Keratinocyte (primary cell): ENCODE data around the gene ASAP3. TPM values are rescaled to one million over a fixed set of nuclear protein-coding genes. Genes with fewer than 3 reads are reported as not detected.

Source experiments
- DNase-seq: peaks from one replicate; pipeline ENCODE4 v3.0.0-alpha.2; 2011; ENCODE audit warnings: low read depth, missing footprints, low spot score
- FAIRE-seq: peaks from 2 replicates; lab custom pipeline; 2011; peaks lifted over from hg19 to GRCh38; lab: Jason Lieb, UNC
- H2AFZ ChIP-seq: 2 replicates; pipeline ENCODE4 v1.6.0; 2012; ENCODE audit warnings: low read length, control low read depth, inconsistent platforms; ENCODE audit not compliant: control insufficient read depth
- H3K27ac ChIP-seq: 2 replicates; pipeline ENCODE4 v1.5.1; 2011; ENCODE audit warnings: low read length; ENCODE audit not compliant: control insufficient read depth, insufficient read depth
- H3K27me3 ChIP-seq: 3 replicates; pipeline ENCODE4 v1.6.0; 2011; ENCODE audit warnings: low read length; ENCODE audit not compliant: control insufficient read depth, insufficient read depth; ENCODE audit errors: extremely low read depth
- H3K36me3 ChIP-seq, 2 experiments: 2 replicates in 1 of 2; 3 replicates in 1 of 2; pipeline ENCODE4 v1.5.1; 2011; ENCODE audit warnings: low read length in 2 of 2, mild to moderate bottlenecking in 1 of 2; ENCODE audit not compliant: control insufficient read depth in 2 of 2, insufficient read depth in 2 of 2; ENCODE audit errors: extremely low read depth in 1 of 2
- H3K4me1 ChIP-seq: 3 replicates; pipeline ENCODE4 v1.5.1; 2011; ENCODE audit warnings: low read length; ENCODE audit not compliant: control insufficient read depth, insufficient read depth; ENCODE audit errors: extremely low read depth
- H3K4me2 ChIP-seq: 3 replicates; pipeline ENCODE4 v1.6.0; 2011; ENCODE audit warnings: low read depth, low read length; ENCODE audit not compliant: control insufficient read depth, insufficient read depth; ENCODE audit errors: extremely low read depth
- H3K4me3 ChIP-seq, 3 experiments: fragments of 200-600 bp in 1 of 3; sonication (generic) in 1 of 3; 2 replicates in 2 of 3; 3 replicates in 1 of 3; pipeline ENCODE4 v1.5.1; 2011 to 2016; ENCODE audit warnings: low read length in 3 of 3, mild to moderate bottlenecking in 3 of 3, control low read depth in 2 of 3, inconsistent platforms in 1 of 3, low read depth in 1 of 3, mixed read lengths in 1 of 3, mixed run types in 1 of 3, moderate library complexity in 1 of 3; ENCODE audit not compliant: control insufficient read depth in 2 of 3, insufficient read depth in 2 of 3; ENCODE audit errors: extremely low read depth in 1 of 3
- H3K79me2 ChIP-seq: 2 replicates; pipeline ENCODE4 v1.6.0; 2012; ENCODE audit warnings: low read length; ENCODE audit not compliant: control insufficient read depth, insufficient read depth
- H3K9ac ChIP-seq: 3 replicates; pipeline ENCODE4 v1.6.0; 2011; ENCODE audit warnings: low read length; ENCODE audit not compliant: control insufficient read depth, insufficient read depth; ENCODE audit errors: extremely low read depth
- H3K9me1 ChIP-seq: 3 replicates; pipeline ENCODE4 v1.6.0; 2011; ENCODE audit warnings: low read length; ENCODE audit not compliant: control insufficient read depth, insufficient read depth; ENCODE audit errors: extremely low read depth
- H3K9me3 ChIP-seq: 2 replicates; pipeline ENCODE4 v1.5.1; 2012; ENCODE audit warnings: low read depth, low read length; ENCODE audit not compliant: control insufficient read depth
- H4K20me1 ChIP-seq: 3 replicates; pipeline ENCODE4 v1.6.0; 2011; ENCODE audit warnings: low read length; ENCODE audit not compliant: control insufficient read depth, insufficient read depth; ENCODE audit errors: extremely low read depth
- CTCF ChIP-seq, 3 experiments: IDR thresholded peaks in 1 of 3; conservative IDR thresholded peaks in 1 of 3; optimal IDR thresholded peaks in 1 of 3; 2 replicates in 2 of 3; 3 replicates in 1 of 3; pipeline versions ENCODE3 to v1.5.1; 2011; ENCODE audit warnings: low read length in 3 of 3, mild to moderate bottlenecking in 3 of 3, moderate library complexity in 2 of 3, control low read depth in 1 of 3, inconsistent platforms in 1 of 3; ENCODE audit not compliant: insufficient read depth in 2 of 3; ENCODE audit errors: extremely low read depth in 1 of 3
- EZH2 ChIP-seq: IDR thresholded peaks from one replicate; pipeline ENCODE4 v1.6.1; 2012; ENCODE audit warnings: inconsistent platforms, mild to moderate bottlenecking, low read length, moderate library complexity
- dilution Hi-C: fragments of 300-500 bp; cut with MboI; formaldehyde crosslinking; loops from one replicate; pipeline ENCODE4 v1.7.0; 2020; ENCODE audit warnings: low sequenced_read_pairs; ENCODE audit not compliant: extremely low pct_ligation_motif_present
- polyA plus RNA-seq, 5 experiments: library from polyadenylated mRNA; depleted of rRNA in 3 of 5; stranded (reverse) in 3 of 5; stranded (forward) in 1 of 5; unstranded in 1 of 5; fragments of >200 nt; gene quantifications; 1 replicate in 1 of 5; 2 replicates in 3 of 5; 3 replicates in 1 of 5; pipeline versions ENCODE4 v1.2.1 to v1.2.3, GENCODE V29; 2011 to 2012; ENCODE audit warnings: missing spikeins in 2 of 5, low read depth in 1 of 5, low replicate concordance in 1 of 5

Gene ASAP3
- polyA plus RNA-seq, 1 donor (not counting 4 experiments of a cell fraction or from before 2014, with no cell fraction given) = 11.4 TPM

- no peaks in the 10 kb centered on the region for H3K9me3 ChIP-seq
- H4K20me1 ChIP-seq = no peaks in the 10 kb centered on the region
- no peaks in the 10 kb centered on the region for H3K79me2 ChIP-seq
- dilution Hi-C loops = no loop called here
- H3K27ac ChIP-seq = no peak overlapping the region
- no peak for TF ChIP-seq CTCF (optimal IDR thresholded peaks at IDR 0.05 in 1 of 3, IDR thresholded peaks at IDR 0.05 in 1 of 3, conservative IDR thresholded peaks at IDR 0.05 in 1 of 3; ENCODE audit: extremely low read depth in 1 of 3, insufficient read depth in 2 of 3, low read length in 3 of 3)
- TF ChIP-seq EZH2 = no peak
- no peak overlapping the region for H3K4me3 ChIP-seq
- no peak for DNase-seq
- peaks cover 48% of the 10 kb centered on the region for H3K4me1 ChIP-seq
- no peak overlapping the region for H3K9ac ChIP-seq
- H3K4me2 ChIP-seq = no peak overlapping the region
- H3K27me3 ChIP-seq = no peaks in the 10 kb centered on the region
- H3K9me1 ChIP-seq = no peaks in the 10 kb centered on the region
- H2AFZ ChIP-seq = no peak overlapping the region
- H3K36me3 ChIP-seq = no peaks in the 10 kb centered on the region
- no peak for FAIRE-seq
Observed at GRCh38 chr1:23475641-23476040, 8.3 kb downstream of the ASAP3 start.

- FAIRE-seq (peak; percentile 62), DNase-seq (no peak)
- no peaks in the 10 kb centered on the region for H3K9me3 ChIP-seq
- peaks cover 48% of the 10 kb centered on the region for H3K4me1 ChIP-seq
- peak overlapping the region; percentile 15 for H3K4me2 ChIP-seq
- H3K9ac ChIP-seq = peak overlapping the region; percentile 2
- TF ChIP-seq EZH2 = no peak
- H3K79me2 ChIP-seq = no peaks in the 10 kb centered on the region
- H3K9me1 ChIP-seq = no peaks in the 10 kb centered on the region
- dilution Hi-C loops = no loop called here
- no peaks in the 10 kb centered on the region for H3K36me3 ChIP-seq
- peak overlapping the region; percentile 16 for H3K27ac ChIP-seq
- no peaks in the 10 kb centered on the region for H4K20me1 ChIP-seq
- no peak overlapping the region for H3K4me3 ChIP-seq
- H2AFZ ChIP-seq = no peak overlapping the region
- no peaks in the 10 kb centered on the region for H3K27me3 ChIP-seq
Observed at GRCh38 chr1:23475134-23475628, 8.8 kb downstream of the ASAP3 start.
